B cell (primary cell): ENCODE data around the gene ARGLU1. TPM values are rescaled to one million over a fixed set of nuclear protein-coding genes. Genes with fewer than 3 reads are reported as not detected.

ENCODE experiments used
- ATAC-seq: fragments of 200-7000 bp; cut with Tn5 transposase; one replicate; pipeline ENCODE4 v1.10.0; 2021; ENCODE audit warnings: low read depth, mild to moderate bottlenecking, moderate number of reproducible peaks, moderate library complexity
- CTCF ChIA-PET: fragments of 350-600 bp; sonication (Branson Sonifier 250); formaldehyde crosslinking; loops from one replicate; lab custom pipeline; 2021; ENCODE audit warnings: antibody characterized with exemption, inconsistent platforms; lab: Charles Lee
- POLR2A ChIA-PET: fragments of 350-600 bp; sonication (Branson Sonifier 250); formaldehyde crosslinking; loops from one replicate; lab custom pipeline; 2021; ENCODE audit warnings: antibody characterized with exemption; lab: Charles Lee
- DNase-seq: peaks from one replicate; pipeline ENCODE4 v3.0.0; 2013
- H2AFZ ChIP-seq: 2 replicates; pipeline ENCODE4 v1.6.1; 2012; ENCODE audit warnings: mild to moderate bottlenecking, low read depth, low read length; ENCODE audit not compliant: insufficient read depth, poor library complexity, severe bottlenecking
- H3K27ac ChIP-seq, 2 donors: 1 replicate in 1 of 2; 2 replicates in 1 of 2; pipeline ENCODE4 v1.5.1; 2012 to 2013; ENCODE audit warnings: low read length in 2 of 2, mild to moderate bottlenecking in 2 of 2, moderate library complexity in 1 of 2
- H3K27me3 ChIP-seq, 4 experiments: fragments of 200-600 bp in 1 of 4; sonication (generic) in 1 of 4; replicated peaks in 1 of 4; 1 replicate in 2 of 4; 2 replicates in 2 of 4; pipeline versions ENCODE4 v1.6.1 to v1.7.0; 2013 to 2016; ENCODE audit warnings: low read length in 3 of 4, mild to moderate bottlenecking in 2 of 4, mixed read lengths in 1 of 4, moderate library complexity in 1 of 4; ENCODE audit not compliant: insufficient read depth in 4 of 4, control insufficient read depth in 3 of 4; ENCODE audit errors: control extremely low read depth in 1 of 4
- H3K36me3 ChIP-seq, 2 experiments: replicated peaks in 1 of 2; 1 replicate in 1 of 2; 2 replicates in 1 of 2; pipeline versions ENCODE4 v1.6.1 to v1.7.1; 2013; ENCODE audit warnings: low read length in 1 of 2; ENCODE audit not compliant: insufficient read depth in 2 of 2, control insufficient read depth in 1 of 2; ENCODE audit errors: control extremely low read depth in 1 of 2, extremely low read depth in 1 of 2
- H3K4me1 ChIP-seq, 2 donors: fragments of 200-600 bp in 1 of 2; sonication (generic) in 1 of 2; 1 replicate in 1 of 2; 2 replicates in 1 of 2; pipeline versions ENCODE4 v1.5.1 to v1.6.1; 2013 to 2017; ENCODE audit warnings: low read length in 2 of 2; ENCODE audit not compliant: control insufficient read depth in 2 of 2, insufficient read depth in 2 of 2
- H3K4me2 ChIP-seq: replicated peaks from 2 replicates; pipeline ENCODE3; 2012; ENCODE audit warnings: mild to moderate bottlenecking, low read depth, low read length; ENCODE audit not compliant: poor library complexity, severe bottlenecking
- H3K4me3 ChIP-seq, 5 experiments: fragments of 200-600 bp in 1 of 5; sonication (generic) in 1 of 5; 1 replicate in 3 of 5; 2 replicates in 2 of 5; pipeline versions ENCODE4 v1.5.1 to v1.7.0; 2011 to 2016; ENCODE audit warnings: low read length in 4 of 5, mild to moderate bottlenecking in 4 of 5, low read depth in 2 of 5, control low read depth in 1 of 5, moderate library complexity in 1 of 5; ENCODE audit not compliant: insufficient read depth in 1 of 5; ENCODE audit errors: control extremely low read depth in 1 of 5, extremely low read depth in 1 of 5
- H3K79me2 ChIP-seq: fragments of 200-600 bp; sonication (generic); one replicate; pipeline ENCODE4 v1.6.0; 2016; ENCODE audit warnings: low read length; ENCODE audit not compliant: control insufficient read depth, insufficient read depth
- H3K9ac ChIP-seq: fragments of 200-600 bp; sonication (generic); 2 replicates; pipeline ENCODE4 v1.6.1; 2017; ENCODE audit warnings: mild to moderate bottlenecking, low read length, moderate library complexity
- H3K9me3 ChIP-seq, 3 donors: one replicate each; pipeline versions ENCODE4 v1.6.1 to v1.7.1; 2013; ENCODE audit warnings: low read length in 2 of 3; ENCODE audit not compliant: control insufficient read depth in 2 of 3, insufficient read depth in 1 of 3; ENCODE audit errors: control extremely low read depth in 1 of 3
- H4K20me1 ChIP-seq: 2 replicates; pipeline ENCODE4 v1.6.0; 2012; ENCODE audit warnings: mild to moderate bottlenecking, low read length; ENCODE audit not compliant: insufficient read depth, control insufficient read depth, poor library complexity, severe bottlenecking
- H3K27ac Mint-ChIP-seq: one replicate; pipeline ENCODE4 v1.8.0; 2021; ENCODE audit warnings: mixed read lengths
- H3K27me3 Mint-ChIP-seq: one replicate; pipeline ENCODE4 v1.8.0; 2021; ENCODE audit warnings: mixed read lengths
- H3K4me1 Mint-ChIP-seq: one replicate; pipeline ENCODE4 v1.8.0; 2021; ENCODE audit warnings: mixed read lengths
- H3K4me3 Mint-ChIP-seq: one replicate; pipeline ENCODE4 v1.8.0; 2021; ENCODE audit warnings: mixed read lengths
- H3K9me3 Mint-ChIP-seq: one replicate; pipeline ENCODE4 v1.8.0; 2022; ENCODE audit warnings: mixed read lengths; ENCODE audit not compliant: insufficient read depth
- CTCF ChIP-seq: fragments of 200-600 bp; IDR thresholded peaks from one replicate; pipeline ENCODE4 v1.8.0; 2022; ENCODE audit warnings: antibody characterized with exemption, mild to moderate bottlenecking
- EZH2 ChIP-seq: IDR thresholded peaks from 2 replicates; pipeline ENCODE4 v1.6.1; 2012; ENCODE audit warnings: borderline replicate concordance, low read depth, mild to moderate bottlenecking, moderate library complexity, low read length; ENCODE audit not compliant: insufficient read depth, poor library complexity, severe bottlenecking
- WGBS: methylation state at CpG from one replicate; pipeline ENCODE4 v1.1.5; 2013; ENCODE audit warnings: missing lambda C conversion rate; ENCODE audit not compliant: insufficient coverage; 5-methylcytosine and 5-hydroxymethylcytosine counted together
- intact Hi-C: fragments of 100-400 bp; cut with micrococcal nuclease; formaldehyde crosslinking; loops from one replicate; pipeline ENCODE4 v1.10.0; 2022
- polyA plus RNA-seq: library from polyadenylated mRNA; depleted of rRNA; stranded (reverse); fragments of >200 nt; gene quantifications from 2 replicates; pipeline ENCODE4 v1.2.3, GENCODE V29; 2012
- total RNA-seq, 2 donors: library from RNA; stranded (reverse); fragments of 120-200 nt in 1 of 2; gene quantifications; 1 replicate in 1 of 2; 2 replicates in 1 of 2; pipeline versions ENCODE4 v1.2.3 to v1.2.4, GENCODE V29; 2013 to 2022

Gene ARGLU1
- total and polyA plus RNA-seq, 2 donors (not counting 1 experiment from before 2014, with no cell fraction given), result 170 to 261 TPM

- Mint-ChIP-seq H3K27me3 (peaks cover 13% of the 10 kb centered on the region), H3K27ac (no peak overlapping the region), H3K9me3 (no peaks in the 10 kb centered on the region), H3K4me1 (peaks cover under 1% of the 10 kb centered on the region), H3K4me3 (no peak overlapping the region)
- no peaks in the 10 kb centered on the region for H3K9me3 ChIP-seq
- ATAC-seq (no peak), DNase-seq (no peak)
- H3K9ac ChIP-seq, result no peak overlapping the region
- H3K4me2 ChIP-seq, result no peak overlapping the region
- H3K79me2 ChIP-seq, result no peaks in the 10 kb centered on the region
- peaks cover 0 to 3% (median 0%) of the 10 kb centered on the region in 4 experiments for H3K27me3 ChIP-seq
- no peak overlapping the region for H3K27ac ChIP-seq
- TF ChIP-seq CTCF, result no peak
- no peak for TF ChIP-seq EZH2
- WGBS, result 92% methylated on average over 4 of the region's 4 CpGs
- H3K4me1 ChIP-seq, result no peaks in the 10 kb centered on the region
- intact Hi-C loops, result no loop called here
- no peak overlapping the region for H3K4me3 ChIP-seq
- no peaks in the 10 kb centered on the region for H4K20me1 ChIP-seq
- H3K36me3 ChIP-seq, result no peaks in the 10 kb centered on the region
- H2AFZ ChIP-seq, result no peak overlapping the region
- ChIA-PET CTCF (no interaction called here), POLR2A (no interaction called here)
Observed at GRCh38 chr13:106614874-106615273, 46.9 kb upstream of the ARGLU1 start.

GRCh38 chr13:106612688-106613087 lies 44.8 kb upstream of the ARGLU1 start:
- Histone ChIP-seq H2AFZ (no peak overlapping the region), H3K4me3 (no peak overlapping the region), H3K27ac (no peak overlapping the region), H3K9me3 (no peaks in the 10 kb centered on the region), H3K36me3 (no peaks in the 10 kb centered on the region), H3K4me2 (no peak overlapping the region), H3K9ac (no peak overlapping the region), H3K79me2 (no peaks in the 10 kb centered on the region), H3K4me1 (no peaks in the 10 kb centered on the region), H4K20me1 (no peaks in the 10 kb centered on the region), H3K27me3 (no peaks in the 10 kb centered on the region)
- Mint-ChIP-seq H3K27me3 (peaks cover 15% of the 10 kb centered on the region), H3K27ac (no peak overlapping the region), H3K9me3 (no peaks in the 10 kb centered on the region), H3K4me1 (no peaks in the 10 kb centered on the region), H3K4me3 (no peak overlapping the region)
- TF ChIP-seq CTCF (no peak), EZH2 (no peak)
- POLR2A ChIA-PET, result no interaction called here
- CTCF ChIA-PET, result no interaction called here
- no peak for ATAC-seq
- DNase-seq, result no peak
- 15% methylated on average over 1 of the region's 1 CpG for WGBS
- intact Hi-C loops, result no loop called here
